GM12878 (cell line): Measurements from ENCODE around the gene MFAP2. TPM values are rescaled to one million over a fixed set of nuclear protein-coding genes. Genes with fewer than 3 reads are reported as not detected.
A peak's percentile ranks its signal among the peaks of the same experiment; 100 is the strongest.

Source experiments
- ATAC-seq: fragments of 200-7000 bp; cut with Tn5 transposase; 3 replicates; pipeline ENCODE4 v1.9.1; 2020; ENCODE audit warnings: mild to moderate bottlenecking, moderate library complexity
- BruUV-seq: library from RNA; stranded (reverse); fragments of 400-500 nt; replicated peaks from 2 replicates; lab custom pipeline; 2021; lab: Mats Ljungman, UMichigan
- CTCF ChIA-PET: fragments of 300-600 bp; sonication (Branson Sonifier 250); formaldehyde crosslinking; extraction: SDS; loops from one replicate; lab custom pipeline; 2021; ENCODE audit warnings: inconsistent platforms; lab: Yijun Ruan, JAX
- POLR2A ChIA-PET: fragments of 350-600 bp; formaldehyde crosslinking; extraction: SDS; loops from one replicate; lab custom pipeline; 2021; ENCODE audit warnings: inconsistent platforms; lab: Charles Lee
- RAD21 ChIA-PET: fragments of 300-600 bp; sonication (Branson Sonifier 250); formaldehyde crosslinking; loops from one replicate; lab custom pipeline; 2023; ENCODE audit warnings: antibody characterized with exemption; ENCODE audit not compliant: unreplicated experiment; lab: Charles Lee
- SMC1A ChIA-PET: fragments of 300-600 bp; sonication (Branson Sonifier 250); formaldehyde crosslinking; loops from one replicate; lab custom pipeline; 2023; ENCODE audit not compliant: unreplicated experiment, uncharacterized antibody; lab: Charles Lee
- DNase-seq: peaks from one replicate; pipeline ENCODE4 v3.0.0-alpha.2; 2011; ENCODE audit warnings: low read depth, low spot score
- FAIRE-seq: peaks from 3 replicates; lab custom pipeline; 2011; peaks lifted over from hg19 to GRCh38; lab: Jason Lieb, UNC
- H2AFZ ChIP-seq: 2 replicates; pipeline ENCODE4 v1.6.0; 2011; ENCODE audit warnings: low read depth, low read length, control low read depth; ENCODE audit not compliant: control insufficient read depth
- H3K27ac ChIP-seq: 2 replicates; pipeline ENCODE4 v1.5.1; 2011; ENCODE audit warnings: control low read depth; ENCODE audit not compliant: control insufficient read depth, insufficient read depth
- H3K27me3 ChIP-seq, 2 experiments: replicated peaks in 1 of 2; 2 replicates each; pipeline versions ENCODE4 v1.6.0 to v1.6.1; 2011; ENCODE audit warnings: low read length in 1 of 2; ENCODE audit not compliant: control insufficient read depth in 2 of 2, insufficient read depth in 2 of 2
- H3K36me3 ChIP-seq, 2 experiments: 2 replicates each; pipeline ENCODE4 v1.5.1; 2011; ENCODE audit warnings: low read length in 1 of 2; ENCODE audit not compliant: control insufficient read depth in 2 of 2, insufficient read depth in 2 of 2
- H3K4me1 ChIP-seq: 2 replicates; pipeline ENCODE4 v1.6.1; 2011; ENCODE audit warnings: mild to moderate bottlenecking, low read length, moderate library complexity, mixed read lengths; ENCODE audit not compliant: control insufficient read depth, insufficient read depth
- H3K4me2 ChIP-seq: 2 replicates; pipeline ENCODE4 v1.6.0; 2011; ENCODE audit warnings: control low read depth; ENCODE audit not compliant: control insufficient read depth, insufficient read depth
- H3K4me3 ChIP-seq: fragments of 200-600 bp; sonication (generic); 2 replicates; pipeline ENCODE4 v1.5.1; 2016
- H3K79me2 ChIP-seq: 2 replicates; pipeline ENCODE4 v1.6.0; 2011; ENCODE audit warnings: low read length; ENCODE audit not compliant: control insufficient read depth, insufficient read depth
- H3K9ac ChIP-seq: 2 replicates; pipeline ENCODE4 v1.8.0; 2011; ENCODE audit warnings: low read length, control low read depth, mixed read lengths; ENCODE audit not compliant: control insufficient read depth, insufficient read depth
- H3K9me3 ChIP-seq: replicated peaks from 3 replicates; pipeline ENCODE4 v1.5.1; 2011; ENCODE audit warnings: mild to moderate bottlenecking, low read length; ENCODE audit not compliant: control insufficient read depth, insufficient read depth
- H4K20me1 ChIP-seq: 2 replicates; pipeline ENCODE4 v1.6.0; 2011; ENCODE audit not compliant: control insufficient read depth, insufficient read depth
- FOXM1 ChIP-seq: IDR thresholded peaks from 2 replicates; pipeline ENCODE4 v1.6.1; 2012; ENCODE audit warnings: low read depth, mild to moderate bottlenecking, inconsistent platforms, low read length, moderate library complexity
- LARP7 ChIP-seq: fragments of 450-650 bp; IDR thresholded peaks from 2 replicates; pipeline ENCODE4 v1.6.1; 2017; ENCODE audit warnings: mild to moderate bottlenecking
- MEF2B ChIP-seq: fragments of 450-650 bp; IDR thresholded peaks from 2 replicates; pipeline ENCODE4 v1.6.1; 2018; ENCODE audit warnings: mild to moderate bottlenecking, moderate library complexity; ENCODE audit not compliant: partially characterized antibody, poor library complexity, severe bottlenecking
- NR2F1 ChIP-seq: fragments of 450-650 bp; conservative IDR thresholded peaks from 2 replicates; pipeline ENCODE4 v1.6.1; 2017; ENCODE audit warnings: mild to moderate bottlenecking
- RUNX3 ChIP-seq: IDR thresholded peaks from 2 replicates; pipeline ENCODE4 v1.6.1; 2012; ENCODE audit warnings: low read length, inconsistent platforms
- SIN3A ChIP-seq: IDR thresholded peaks from 2 replicates; pipeline ENCODE4 v1.6.1; 2012; ENCODE audit warnings: low read depth, low read length, improper control_type of control experiment
- SMAD5 ChIP-seq: IDR thresholded peaks from 2 replicates; pipeline ENCODE4 v1.6.1; 2016; ENCODE audit warnings: antibody characterized with exemption, low read depth
- SMARCA5 ChIP-seq: fragments of 450-650 bp; IDR thresholded peaks from 2 replicates; pipeline ENCODE4 v1.6.1; 2017; ENCODE audit warnings: mild to moderate bottlenecking
- TCF7 ChIP-seq: IDR thresholded peaks from 2 replicates; pipeline ENCODE4 v1.6.1; 2014; ENCODE audit warnings: antibody characterized with exemption, borderline replicate concordance
- ZBTB4 ChIP-seq: fragments of 450-650 bp; formaldehyde crosslinking; IDR thresholded peaks from 2 replicates; pipeline ENCODE4 v1.4.0; 2022; ENCODE audit warnings: mild to moderate bottlenecking, moderate library complexity
- ZNF217 ChIP-seq: fragments of 450-650 bp; IDR thresholded peaks from 2 replicates; pipeline ENCODE4 v1.6.1; 2017; ENCODE audit warnings: antibody characterized with exemption, mild to moderate bottlenecking
- WGBS: methylation state at CpG from one replicate; pipeline ENCODE4 v1.1.6; 2016; ENCODE audit warnings: low lambda C conversion rate; ENCODE audit not compliant: insufficient replicate concordance, insufficient coverage; ENCODE audit errors: missing lambda C conversion rate; 5-methylcytosine and 5-hydroxymethylcytosine counted together
- in situ Hi-C: fragments of 300-500 bp; cut with MboI; formaldehyde crosslinking; loops from 9 replicates; pipeline ENCODE4 v1.14.3; 2018; ENCODE audit warnings: mixed read lengths
- intact Hi-C: fragments of 100-400 bp; cut with micrococcal nuclease; formaldehyde crosslinking; loops from one replicate; pipeline ENCODE4 v1.14.2; 2022; ENCODE audit not compliant: unreplicated experiment
- polyA plus RNA-seq, 11 experiments: library from polyadenylated mRNA; depleted of rRNA in 4 of 11; unstranded in 6 of 11; stranded (reverse) in 5 of 11; fragments of >200 nt; fragmentation: Nextera tagmentation in 4 of 11; fragmentation: Illumina TruSeq in 1 of 11; extraction: Ambion mirVana in 4 of 11; extraction: Trizol in 1 of 11; gene quantifications; 1 replicate in 1 of 11; 2 replicates in 10 of 11; pipeline versions ENCODE4 v1.2.1 to v1.2.3, GENCODE V29; 2011 to 2016; ENCODE audit warnings: inconsistent platforms in 2 of 11, missing spikeins in 2 of 11, low read depth in 1 of 11
- total RNA-seq, 4 experiments: library from RNA; depleted of rRNA in 3 of 4; stranded (reverse); fragments of >200 nt in 3 of 4; fragmentation: Illumina TruSeq in 1 of 4; extraction: Trizol in 1 of 4; gene quantifications; 2 replicates each; pipeline versions ENCODE4 v1.2.1 to v1.2.3, GENCODE V29; 2013 to 2021
- TF ChIP-seq, protein P1 (sequence below): IDR thresholded peaks from 2 replicates; pipeline ENCODE4 v1.6.1; 2011; ENCODE audit warnings: mild to moderate bottlenecking, low read depth, low read length, moderate library complexity; ENCODE audit not compliant: insufficient replicate concordance
- TF ChIP-seq, protein P2 (sequence below): fragments of 450-650 bp; IDR thresholded peaks from 2 replicates; pipeline ENCODE4 v1.6.1; 2018; ENCODE audit warnings: borderline replicate concordance, mild to moderate bottlenecking; ENCODE audit not compliant: partially characterized antibody

The MFAP2 gene
- total and polyA plus RNA-seq, 10 of the 15 experiments (the other 5 are each of a cell fraction or from before 2014, with no cell fraction given) = 0.16 TPM; not detected in 9

DNA sequence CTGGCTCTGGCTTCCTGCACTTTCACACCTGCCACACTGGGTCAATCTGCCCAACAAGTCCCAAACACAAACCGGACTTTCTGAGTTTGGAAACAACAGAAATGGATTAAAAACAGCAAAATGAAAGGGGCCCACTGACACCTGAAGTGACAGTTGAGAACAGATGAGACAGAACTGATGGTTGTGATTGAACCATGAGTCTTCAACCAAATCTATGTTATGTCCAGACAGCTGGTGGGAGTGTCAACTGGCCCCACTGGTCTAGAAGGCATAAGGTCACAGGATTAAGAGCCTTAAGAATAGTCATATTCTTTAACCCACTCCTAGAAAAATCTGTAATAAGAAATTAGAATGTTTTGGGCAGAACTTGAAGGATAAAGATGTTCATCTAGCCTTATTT, 44.3 kb upstream of the MFAP2 start:
- Histone ChIP-seq H3K9me3 (no peaks in the 10 kb centered on the region), H3K27me3 (no peaks in the 10 kb centered on the region), H3K4me1 (peaks cover 18% of the 10 kb centered on the region), H3K27ac (0 out of 2 replicates have a peak overlapping the region, but pooled peaks have one; percentile 10), H3K4me2 (no peak overlapping the region), H3K9ac (no peak overlapping the region), H4K20me1 (no peaks in the 10 kb centered on the region), H3K36me3 (peaks cover 27 to 53% of the 10 kb centered on the region in 2 experiments), H3K79me2 (no peaks in the 10 kb centered on the region), H2AFZ (no peak overlapping the region), H3K4me3 (no peak overlapping the region)
- WGBS = 100% methylated on average over 1 of the region's 1 CpG
- in situ Hi-C loops (no loop called here), intact Hi-C loops (no loop called here)
- SMC1A ChIA-PET = interaction anchor here (0.6 to 1.6 kb wide), 2 partner anchors 21 to 1501 kb away, joined by 3 to 5 read pairs; partner anchors contain the start of gene CASP9
- POLR2A ChIA-PET = no interaction called here
- CTCF ChIA-PET = interaction anchor here (0.7 kb wide), 1 partner anchor 65 kb away, joined by 3 read pairs; no protein-coding TSS in a partner anchor
- TF ChIP-seq NR2F1 = no peak
- TF ChIP-seq, protein P1, sequence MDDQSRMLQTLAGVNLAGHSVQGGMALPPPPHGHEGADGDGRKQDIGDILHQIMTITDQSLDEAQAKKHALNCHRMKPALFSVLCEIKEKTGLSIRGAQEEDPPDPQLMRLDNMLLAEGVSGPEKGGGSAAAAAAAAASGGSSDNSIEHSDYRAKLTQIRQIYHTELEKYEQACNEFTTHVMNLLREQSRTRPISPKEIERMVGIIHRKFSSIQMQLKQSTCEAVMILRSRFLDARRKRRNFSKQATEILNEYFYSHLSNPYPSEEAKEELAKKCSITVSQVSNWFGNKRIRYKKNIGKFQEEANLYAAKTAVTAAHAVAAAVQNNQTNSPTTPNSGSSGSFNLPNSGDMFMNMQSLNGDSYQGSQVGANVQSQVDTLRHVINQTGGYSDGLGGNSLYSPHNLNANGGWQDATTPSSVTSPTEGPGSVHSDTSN = no peak
- no peak for TF ChIP-seq LARP7
- TF ChIP-seq SMARCA5 = no peak
- no peak for TF ChIP-seq ZNF217
- no peak for TF ChIP-seq ZBTB4 (CRISPR knock-in tag)
- no peak for TF ChIP-seq RUNX3
- TF ChIP-seq, protein P2, sequence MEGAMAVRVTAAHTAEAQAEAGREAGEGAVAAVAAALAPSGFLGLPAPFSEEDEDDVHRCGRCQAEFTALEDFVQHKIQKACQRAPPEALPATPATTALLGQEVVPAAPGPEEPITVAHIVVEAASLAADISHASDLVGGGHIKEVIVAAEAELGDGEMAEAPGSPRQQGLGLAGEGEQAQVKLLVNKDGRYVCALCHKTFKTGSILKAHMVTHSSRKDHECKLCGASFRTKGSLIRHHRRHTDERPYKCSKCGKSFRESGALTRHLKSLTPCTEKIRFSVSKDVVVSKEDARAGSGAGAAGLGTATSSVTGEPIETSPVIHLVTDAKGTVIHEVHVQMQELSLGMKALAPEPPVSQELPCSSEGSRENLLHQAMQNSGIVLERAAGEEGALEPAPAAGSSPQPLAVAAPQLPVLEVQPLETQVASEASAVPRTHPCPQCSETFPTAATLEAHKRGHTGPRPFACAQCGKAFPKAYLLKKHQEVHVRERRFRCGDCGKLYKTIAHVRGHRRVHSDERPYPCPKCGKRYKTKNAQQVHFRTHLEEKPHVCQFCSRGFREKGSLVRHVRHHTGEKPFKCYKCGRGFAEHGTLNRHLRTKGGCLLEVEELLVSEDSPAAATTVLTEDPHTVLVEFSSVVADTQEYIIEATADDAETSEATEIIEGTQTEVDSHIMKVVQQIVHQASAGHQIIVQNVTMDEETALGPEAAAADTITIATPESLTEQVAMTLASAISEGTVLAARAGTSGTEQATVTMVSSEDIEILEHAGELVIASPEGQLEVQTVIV = no peak
- no peak for TF ChIP-seq SMAD5
- TF ChIP-seq FOXM1 = no peak
- TF ChIP-seq MEF2B = no peak
- TF ChIP-seq TCF7 = no peak
- TF ChIP-seq SIN3A = no peak
- ATAC-seq (no peak), FAIRE-seq (no peak), DNase-seq (no peak)
- RAD21 ChIA-PET = no interaction called here
- BruUV-seq = no TSS peak
